Body of pancreas (tissue), 4 donors: ENCODE data around the gene ART4. TPM values are rescaled to one million over a fixed set of nuclear protein-coding genes. Genes with fewer than 3 reads are reported as not detected.

Experiments used
- ATAC-seq: fragments of 150-250 bp; one replicate; pipeline ENCODE4 v1.9.1; 2016
- DNase-seq, 4 donors: peaks; one replicate each; pipeline ENCODE4 v3.0.0-alpha.2; 2019
- H3K27ac ChIP-seq, 4 donors: fragments of 200-600 bp; sonication (generic); 1 replicate in 3 of 4; 2 replicates in 1 of 4; pipeline versions ENCODE4 v1.5.1 to v1.6.1; 2016 to 2019; ENCODE audit warnings: mild to moderate bottlenecking in 1 of 4, mixed read lengths in 1 of 4, moderate library complexity in 1 of 4
- H3K27me3 ChIP-seq, 2 donors: fragments of 200-600 bp; sonication (generic); one replicate each; pipeline ENCODE4 v1.6.0; 2016; ENCODE audit warnings: mild to moderate bottlenecking in 1 of 2
- H3K36me3 ChIP-seq, 2 donors: fragments of 200-600 bp; sonication (generic); replicated peaks in 1 of 2; 2 replicates each; pipeline ENCODE4 v1.5.1; 2016; ENCODE audit warnings: low read depth in 2 of 2; ENCODE audit not compliant: insufficient read depth in 1 of 2
- H3K4me1 ChIP-seq: fragments of 200-600 bp; sonication (generic); one replicate; pipeline ENCODE4 v1.6.0; 2016
- H3K4me3 ChIP-seq, 2 donors: fragments of 200-600 bp; sonication (generic); 1 replicate in 1 of 2; 2 replicates in 1 of 2; pipeline ENCODE4 v1.5.1; 2016 to 2019
- H3K9me3 ChIP-seq, 3 donors: fragments of 200-600 bp; sonication (generic); 1 replicate in 2 of 3; 2 replicates in 1 of 3; pipeline ENCODE4 v1.5.1; 2016
- POLR2A ChIP-seq, 3 donors: fragments of 450-650 bp; IDR thresholded peaks; one replicate each; pipeline ENCODE4 v1.6.1; 2016; ENCODE audit warnings: antibody characterized with exemption in 3 of 3, mild to moderate bottlenecking in 2 of 3
- WGBS, 2 donors: methylation state at CpG; one replicate each; pipeline ENCODE4 v1.1.5; 2017; 5-methylcytosine and 5-hydroxymethylcytosine counted together
- intact Hi-C: fragments of 100-400 bp; cut with DNase I; formaldehyde crosslinking; loops from one replicate; pipeline ENCODE4 v1.15.1; 2023
- total RNA-seq, 2 donors: library from RNA; depleted of rRNA; stranded (reverse); fragments of >200 nt; gene quantifications; one replicate each; pipeline ENCODE4 v1.1.0, GENCODE V29; 2016
- TF ChIP-seq, protein P1 (sequence below), 7 experiments: fragments of 450-650 bp in 4 of 7; fragments of 200-600 bp in 3 of 7; sonication (generic) in 3 of 7; IDR thresholded peaks; one replicate each; pipeline ENCODE4 v1.5.1; 2016 to 2019; ENCODE audit warnings: antibody characterized with exemption in 7 of 7

The ART4 gene
- total RNA-seq, 2 donors from 2014 or later, result 1.3 to 3.1 TPM

DNA sequence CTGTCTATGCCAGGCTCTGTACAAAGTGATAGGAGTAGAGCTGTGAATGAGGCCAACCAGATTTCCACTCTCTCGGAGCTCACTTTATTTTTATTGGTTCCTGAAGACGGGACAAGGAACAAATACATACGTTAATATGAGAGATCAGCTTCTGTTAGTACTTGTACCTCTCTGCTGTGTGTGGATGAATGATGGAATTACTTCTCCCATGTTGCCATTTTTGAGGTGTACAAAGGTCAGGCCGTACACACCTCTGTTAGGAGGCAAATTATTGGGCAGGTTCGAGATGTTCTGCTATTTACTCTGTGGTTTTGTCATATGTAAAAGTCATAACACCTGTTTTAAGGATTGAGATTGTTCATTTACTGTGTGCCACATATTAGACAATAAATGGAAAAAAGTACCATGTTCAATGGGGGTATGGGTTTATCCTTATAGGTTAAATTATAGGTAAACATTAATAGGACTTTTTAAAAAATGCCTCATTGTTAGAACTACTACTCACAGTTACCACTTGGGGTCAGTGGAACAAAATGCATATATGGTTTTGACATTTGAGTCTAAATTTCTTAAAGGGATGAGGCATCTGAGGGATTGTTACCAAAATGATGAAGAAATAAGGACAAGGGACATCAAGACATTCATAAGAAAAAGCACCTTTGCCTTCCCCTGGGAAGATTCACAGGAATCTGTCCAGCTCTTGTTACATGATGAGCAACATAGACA, 66.9 kb downstream of the ART4 start:
- DNase-seq, result peak in 1 of 4 donors; percentile 3
- no peak for ATAC-seq
- no peaks in the 10 kb centered on the region for H3K9me3 ChIP-seq
- intact Hi-C loops, result no loop called here
- no peaks in the 10 kb centered on the region for H3K27me3 ChIP-seq
- no peaks in the 10 kb centered on the region for H3K36me3 ChIP-seq
- 32 to 41% methylated on average over 5 of the region's 5 CpGs for WGBS, 2 donors
- TF ChIP-seq POLR2A (IDR thresholded peaks at IDR 0.05), result no peak
- TF ChIP-seq, protein P1, sequence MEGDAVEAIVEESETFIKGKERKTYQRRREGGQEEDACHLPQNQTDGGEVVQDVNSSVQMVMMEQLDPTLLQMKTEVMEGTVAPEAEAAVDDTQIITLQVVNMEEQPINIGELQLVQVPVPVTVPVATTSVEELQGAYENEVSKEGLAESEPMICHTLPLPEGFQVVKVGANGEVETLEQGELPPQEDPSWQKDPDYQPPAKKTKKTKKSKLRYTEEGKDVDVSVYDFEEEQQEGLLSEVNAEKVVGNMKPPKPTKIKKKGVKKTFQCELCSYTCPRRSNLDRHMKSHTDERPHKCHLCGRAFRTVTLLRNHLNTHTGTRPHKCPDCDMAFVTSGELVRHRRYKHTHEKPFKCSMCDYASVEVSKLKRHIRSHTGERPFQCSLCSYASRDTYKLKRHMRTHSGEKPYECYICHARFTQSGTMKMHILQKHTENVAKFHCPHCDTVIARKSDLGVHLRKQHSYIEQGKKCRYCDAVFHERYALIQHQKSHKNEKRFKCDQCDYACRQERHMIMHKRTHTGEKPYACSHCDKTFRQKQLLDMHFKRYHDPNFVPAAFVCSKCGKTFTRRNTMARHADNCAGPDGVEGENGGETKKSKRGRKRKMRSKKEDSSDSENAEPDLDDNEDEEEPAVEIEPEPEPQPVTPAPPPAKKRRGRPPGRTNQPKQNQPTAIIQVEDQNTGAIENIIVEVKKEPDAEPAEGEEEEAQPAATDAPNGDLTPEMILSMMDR (IDR thresholded peaks at IDR 0.05), result peak in 3 of 7 experiments; percentile 12 to 37 (median 14)
- H3K4me3 ChIP-seq, result no peak overlapping the region
- H3K27ac ChIP-seq, result peak overlapping the region; percentile 95 to 99 (median 98)
- H3K4me1 ChIP-seq, result peaks cover 39% of the 10 kb centered on the region

DNA sequence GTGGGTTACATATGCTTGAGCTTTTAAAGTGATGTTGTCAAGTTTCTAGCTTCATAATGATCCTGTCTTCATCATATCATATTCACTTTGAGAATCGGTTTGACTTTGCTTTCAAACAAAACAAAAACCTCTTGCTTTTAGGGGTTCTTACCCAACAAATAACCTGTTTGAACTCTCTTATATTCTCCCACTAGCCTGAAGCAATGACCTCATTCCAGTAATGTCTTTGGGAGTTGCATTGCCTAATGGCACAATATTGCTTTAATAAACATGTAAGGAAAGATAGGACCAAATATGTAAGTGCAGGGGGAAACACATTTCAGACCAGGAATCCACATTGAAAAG, 67.7 kb downstream of the ART4 start:
- no peaks in the 10 kb centered on the region for H3K36me3 ChIP-seq
- 10 to 11% methylated on average over 1 of the region's 1 CpG for WGBS, 2 donors
- H3K9me3 ChIP-seq, result no peaks in the 10 kb centered on the region
- H3K4me3 ChIP-seq, result no peak overlapping the region
- H3K27me3 ChIP-seq, result no peaks in the 10 kb centered on the region
- peak overlapping the region; percentile 95 to 99 (median 98) for H3K27ac ChIP-seq
- ATAC-seq (peak; percentile 19), DNase-seq (peak in 1 of 4 donors; percentile 16)
- peaks cover 39% of the 10 kb centered on the region for H3K4me1 ChIP-seq
- intact Hi-C loops, result no loop called here
- TF ChIP-seq POLR2A (IDR thresholded peaks at IDR 0.05), result no peak
- TF ChIP-seq, protein P1 (IDR thresholded peaks at IDR 0.05), result no peak

Other genes with a start within 250 kb of the ART4 start
- not detected for gene GUCY2C, start 146.9 kb downstream of the ART4 start, total RNA-seq
- gene WBP11, start 40.0 kb downstream of the ART4 start, total RNA-seq, result 10 to 100 TPM in 1 of 2 donors, 1 to 10 TPM in 1; 8.6 to 14.8 TPM
- gene C12orf60, start 39.9 kb downstream of the ART4 start, total RNA-seq, result 1 to 10 TPM in 1 of 2 donors, not detected in 1; 1.8 TPM
- gene SMCO3, start 29.3 kb downstream of the ART4 start, total RNA-seq, result 1 to 10 TPM; 1.3 to 4.3 TPM
- gene MGP, start 42.3 kb upstream of the ART4 start, total RNA-seq, result 100 to 1,000 TPM; 162 to 228 TPM
- gene ERP27, start 95.0 kb upstream of the ART4 start, total RNA-seq, result 100 to 1,000 TPM in 1 of 2 donors, 10 to 100 TPM in 1; 79.1 to 131 TPM
- 10 to 100 TPM; 19.8 to 36.6 TPM for gene ARHGDIB, start 118.1 kb upstream of the ART4 start, total RNA-seq
- gene PDE6H, start 129.5 kb upstream of the ART4 start, total RNA-seq, result not detected